ENCODE data around the gene UGT8.

DNA sequence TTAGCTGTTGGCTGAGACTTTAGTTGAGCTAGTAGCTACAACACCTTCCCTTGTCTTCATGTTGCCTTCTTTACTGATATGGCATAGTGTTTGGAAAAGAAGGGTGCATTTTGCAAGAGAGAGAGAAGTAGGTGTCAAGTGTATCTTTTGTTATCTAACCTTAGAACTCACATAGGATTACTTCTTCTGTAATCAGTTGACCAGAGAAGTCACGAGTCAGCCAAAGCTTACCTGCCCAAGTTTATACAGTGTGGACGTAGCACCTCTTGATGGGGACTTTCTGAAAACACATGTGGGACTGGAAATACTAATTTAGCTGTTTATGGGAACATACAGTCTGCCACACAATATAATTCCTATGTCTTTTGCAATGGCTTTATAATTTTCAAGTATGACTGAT lies 56.0 kb downstream of the UGT8 start:
- TF ChIP-seq, protein P1, sequence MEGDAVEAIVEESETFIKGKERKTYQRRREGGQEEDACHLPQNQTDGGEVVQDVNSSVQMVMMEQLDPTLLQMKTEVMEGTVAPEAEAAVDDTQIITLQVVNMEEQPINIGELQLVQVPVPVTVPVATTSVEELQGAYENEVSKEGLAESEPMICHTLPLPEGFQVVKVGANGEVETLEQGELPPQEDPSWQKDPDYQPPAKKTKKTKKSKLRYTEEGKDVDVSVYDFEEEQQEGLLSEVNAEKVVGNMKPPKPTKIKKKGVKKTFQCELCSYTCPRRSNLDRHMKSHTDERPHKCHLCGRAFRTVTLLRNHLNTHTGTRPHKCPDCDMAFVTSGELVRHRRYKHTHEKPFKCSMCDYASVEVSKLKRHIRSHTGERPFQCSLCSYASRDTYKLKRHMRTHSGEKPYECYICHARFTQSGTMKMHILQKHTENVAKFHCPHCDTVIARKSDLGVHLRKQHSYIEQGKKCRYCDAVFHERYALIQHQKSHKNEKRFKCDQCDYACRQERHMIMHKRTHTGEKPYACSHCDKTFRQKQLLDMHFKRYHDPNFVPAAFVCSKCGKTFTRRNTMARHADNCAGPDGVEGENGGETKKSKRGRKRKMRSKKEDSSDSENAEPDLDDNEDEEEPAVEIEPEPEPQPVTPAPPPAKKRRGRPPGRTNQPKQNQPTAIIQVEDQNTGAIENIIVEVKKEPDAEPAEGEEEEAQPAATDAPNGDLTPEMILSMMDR (IDR thresholded peaks at IDR 0.05): no peak
- TF ChIP-seq EZH2 (IDR thresholded peaks at IDR 0.05; ENCODE audit: borderline replicate concordance, insufficient read depth, low read depth, low read length, poor library complexity, severe bottlenecking): no peak

All from B cell (primary cell).